ENCODE measurements around the gene EEF1AKMT1. TPM values are rescaled to one million over a fixed set of nuclear protein-coding genes. Genes with fewer than 3 reads are reported as not detected.

EEF1AKMT1 gene
- polyA plus RNA-seq, 1 experiment, result 5.8 TPM

DNA sequence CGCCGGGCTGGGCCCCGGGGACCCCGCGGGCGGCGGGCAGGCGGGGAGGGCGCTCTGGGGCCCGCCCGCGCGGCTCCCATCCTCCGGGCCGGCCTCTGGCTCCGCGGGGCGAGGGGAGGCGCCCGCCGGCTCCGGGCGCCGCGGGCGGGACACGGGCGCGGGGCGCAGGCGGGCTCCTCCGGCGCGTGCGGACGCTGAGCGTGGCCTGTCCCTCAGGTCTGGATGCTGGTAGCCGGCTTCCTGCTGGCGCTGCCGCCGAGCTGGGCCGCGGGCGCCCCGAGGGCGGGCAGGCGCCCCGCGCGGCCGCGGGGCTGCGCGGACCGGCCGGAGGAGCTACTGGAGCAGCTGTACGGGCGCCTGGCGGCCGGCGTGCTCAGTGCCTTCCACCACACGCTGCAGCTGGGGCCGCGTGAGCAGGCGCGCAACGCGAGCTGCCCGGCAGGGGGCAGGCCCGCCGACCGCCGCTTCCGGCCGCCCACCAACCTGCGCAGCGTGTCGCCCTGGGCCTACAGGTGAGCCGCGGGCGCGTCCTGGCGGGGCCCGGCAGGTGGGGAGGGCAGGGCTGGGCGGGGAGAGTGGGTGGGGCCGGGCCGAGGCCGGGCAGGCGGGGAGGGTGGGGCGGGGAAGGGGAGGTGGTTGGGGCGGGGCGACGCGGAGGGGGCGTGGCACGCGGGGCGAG, 69.8 kb downstream of the EEF1AKMT1 start:
- TF ChIP-seq, protein P1, sequence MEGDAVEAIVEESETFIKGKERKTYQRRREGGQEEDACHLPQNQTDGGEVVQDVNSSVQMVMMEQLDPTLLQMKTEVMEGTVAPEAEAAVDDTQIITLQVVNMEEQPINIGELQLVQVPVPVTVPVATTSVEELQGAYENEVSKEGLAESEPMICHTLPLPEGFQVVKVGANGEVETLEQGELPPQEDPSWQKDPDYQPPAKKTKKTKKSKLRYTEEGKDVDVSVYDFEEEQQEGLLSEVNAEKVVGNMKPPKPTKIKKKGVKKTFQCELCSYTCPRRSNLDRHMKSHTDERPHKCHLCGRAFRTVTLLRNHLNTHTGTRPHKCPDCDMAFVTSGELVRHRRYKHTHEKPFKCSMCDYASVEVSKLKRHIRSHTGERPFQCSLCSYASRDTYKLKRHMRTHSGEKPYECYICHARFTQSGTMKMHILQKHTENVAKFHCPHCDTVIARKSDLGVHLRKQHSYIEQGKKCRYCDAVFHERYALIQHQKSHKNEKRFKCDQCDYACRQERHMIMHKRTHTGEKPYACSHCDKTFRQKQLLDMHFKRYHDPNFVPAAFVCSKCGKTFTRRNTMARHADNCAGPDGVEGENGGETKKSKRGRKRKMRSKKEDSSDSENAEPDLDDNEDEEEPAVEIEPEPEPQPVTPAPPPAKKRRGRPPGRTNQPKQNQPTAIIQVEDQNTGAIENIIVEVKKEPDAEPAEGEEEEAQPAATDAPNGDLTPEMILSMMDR (IDR thresholded peaks at IDR 0.05; ENCODE audit: insufficient read depth, low read depth, low read length), result peak; percentile 52
- Histone ChIP-seq H3K27me3 (ENCODE audit: control insufficient read depth, insufficient read depth, low read length) (no peaks in the 10 kb centered on the region), H3K4me3 (ENCODE audit: low read depth, low read length) (peak overlapping the region; percentile 45), H3K36me3 (ENCODE audit: control insufficient read depth, insufficient read depth, low read length) (no peaks in the 10 kb centered on the region)
- CTCF ChIA-PET, result interaction anchor here (0.6 to 4.5 kb wide), 14 partner anchors 11 to 769 kb away, joined by 3 to 18 read pairs (median 3); no protein-coding TSS in a partner anchor
- POLR2A ChIA-PET, result no interaction called here
- no peak for DNase-seq (ENCODE audit: low read depth)

DNA sequence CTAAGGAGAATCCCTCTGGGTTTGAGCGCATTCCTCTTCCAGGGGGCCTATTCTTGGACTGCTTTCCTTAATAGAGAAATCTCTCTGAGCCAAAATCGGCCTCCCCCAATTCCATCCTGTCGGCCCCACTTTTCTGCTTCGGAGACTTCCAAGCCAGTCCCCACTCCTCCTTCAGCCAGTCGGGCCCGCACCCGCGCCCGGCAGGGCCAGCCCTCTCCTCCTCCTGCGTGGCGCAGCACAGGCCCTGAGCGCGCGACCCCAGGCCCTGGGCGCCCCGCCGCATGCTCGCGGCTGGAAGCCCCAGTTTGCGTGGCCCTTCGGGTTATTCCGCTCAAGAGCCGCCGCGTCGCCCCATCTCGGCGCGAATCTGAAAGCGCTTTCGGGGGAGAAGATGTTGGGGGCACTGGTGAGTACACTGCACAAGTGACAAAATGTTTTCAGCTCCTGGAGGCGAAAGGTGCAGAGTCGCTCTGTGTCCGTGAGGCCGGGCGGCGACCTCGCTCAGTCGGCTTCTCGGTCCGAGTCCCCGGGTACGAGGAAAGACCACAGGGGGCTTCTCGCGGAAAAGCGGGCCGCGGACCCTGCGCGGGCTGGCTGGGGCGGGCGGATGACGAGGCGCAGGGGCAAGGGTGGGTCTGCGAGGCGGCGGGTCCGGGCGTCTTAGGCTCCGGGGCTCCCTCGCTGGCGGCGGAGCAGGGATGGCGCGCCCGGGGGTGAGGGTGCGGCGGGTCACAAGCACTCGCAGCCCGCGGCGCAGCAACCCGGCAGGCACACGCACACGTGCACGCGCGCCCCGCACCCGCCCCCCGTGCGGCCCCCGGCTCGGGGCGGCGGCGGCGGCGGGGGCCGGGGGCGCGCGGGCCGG, 70.6 kb downstream of the EEF1AKMT1 start, which contains the start of gene IL17D:
Gene IL17D, plus strand, starts transcription at position 785 of the 865 bp plus-strand sequence. CDS start 303 bp downstream, outside the sequence.
- ChIA-PET CTCF (interaction anchor here (0.6 to 4.5 kb wide), 14 partner anchors 11 to 774 kb away, joined by 3 to 18 read pairs (median 3); no protein-coding TSS in a partner anchor), POLR2A (no interaction called here)
- TF ChIP-seq, protein P1 (IDR thresholded peaks at IDR 0.05; ENCODE audit: insufficient read depth, low read depth, low read length), result peak; percentile 2; the same call in 1 of the 2 replicates
- DNase-seq (ENCODE audit: low read depth), result no peak
- Histone ChIP-seq H3K36me3 (ENCODE audit: control insufficient read depth, insufficient read depth, low read length) (no peaks in the 10 kb centered on the region), H3K4me3 (ENCODE audit: low read depth, low read length) (peak within 1 kb of the TSS; percentile 57), H3K27me3 (ENCODE audit: control insufficient read depth, insufficient read depth, low read length) (no peaks in the 10 kb centered on the region)

DNA sequence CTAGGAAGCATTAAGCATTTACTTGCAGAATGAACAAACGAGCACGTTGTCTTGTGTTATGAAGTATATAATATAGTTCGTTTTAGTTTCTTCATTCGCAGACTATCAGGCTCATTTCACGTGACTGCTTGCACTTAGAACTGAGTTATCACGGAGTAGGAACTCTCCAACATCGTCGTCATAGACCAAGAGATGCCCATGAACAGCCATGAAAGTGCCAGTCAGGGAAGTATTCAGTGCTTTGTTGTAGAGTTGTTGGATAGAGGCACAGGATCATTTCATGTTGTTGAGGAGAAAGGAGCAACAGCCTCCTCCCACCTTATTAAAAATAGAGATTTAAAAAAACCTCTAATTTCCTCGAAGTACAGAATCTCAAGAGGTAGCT, 71.2 kb downstream of the EEF1AKMT1 start:
- Histone ChIP-seq H3K36me3 (ENCODE audit: control insufficient read depth, insufficient read depth, low read length) (no peaks in the 10 kb centered on the region), H3K27me3 (ENCODE audit: control insufficient read depth, insufficient read depth, low read length) (no peaks in the 10 kb centered on the region), H3K4me3 (ENCODE audit: low read depth, low read length) (peak overlapping the region; percentile 57)
- ChIA-PET POLR2A (no interaction called here), CTCF (interaction anchor here (0.7 to 4.5 kb wide), 5 partner anchors 12 to 775 kb away, joined by 3 to 18 read pairs (median 3); no protein-coding TSS in a partner anchor)
- TF ChIP-seq, protein P1 (IDR thresholded peaks at IDR 0.05; ENCODE audit: insufficient read depth, low read depth, low read length), result no peak
- DNase-seq (ENCODE audit: low read depth), result no peak

DNA sequence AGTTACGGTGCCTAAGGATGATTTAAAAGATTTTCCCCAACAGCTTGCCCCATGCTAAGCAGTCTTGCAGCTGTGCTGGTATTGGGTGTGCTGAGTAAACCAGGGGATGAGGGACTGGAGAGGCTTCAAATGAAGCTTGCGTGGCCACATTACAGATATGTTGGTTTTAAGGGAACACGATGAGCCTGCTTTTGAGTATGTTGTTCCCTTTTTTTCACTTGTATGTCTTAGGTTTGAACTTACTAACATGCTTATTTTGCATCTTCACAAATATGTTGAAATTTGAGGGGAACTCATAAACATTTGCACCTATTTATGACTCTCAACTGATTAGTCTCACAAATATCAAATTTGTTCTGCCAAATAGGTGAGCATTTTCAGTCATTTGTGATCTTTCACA, 72.3 kb downstream of the EEF1AKMT1 start:
- CTCF ChIA-PET, result interaction anchor here (0.7 to 4.5 kb wide), 3 partner anchors 11 to 127 kb away, joined by 3 to 18 read pairs (median 4); no protein-coding TSS in a partner anchor
- Histone ChIP-seq H3K27me3 (ENCODE audit: control insufficient read depth, insufficient read depth, low read length) (no peaks in the 10 kb centered on the region), H3K4me3 (ENCODE audit: low read depth, low read length) (no peak overlapping the region), H3K36me3 (ENCODE audit: control insufficient read depth, insufficient read depth, low read length) (no peaks in the 10 kb centered on the region)
- POLR2A ChIA-PET, result no interaction called here
- TF ChIP-seq, protein P1 (IDR thresholded peaks at IDR 0.05; ENCODE audit: insufficient read depth, low read depth, low read length), result no peak
- DNase-seq (ENCODE audit: low read depth), result no peak

DNA sequence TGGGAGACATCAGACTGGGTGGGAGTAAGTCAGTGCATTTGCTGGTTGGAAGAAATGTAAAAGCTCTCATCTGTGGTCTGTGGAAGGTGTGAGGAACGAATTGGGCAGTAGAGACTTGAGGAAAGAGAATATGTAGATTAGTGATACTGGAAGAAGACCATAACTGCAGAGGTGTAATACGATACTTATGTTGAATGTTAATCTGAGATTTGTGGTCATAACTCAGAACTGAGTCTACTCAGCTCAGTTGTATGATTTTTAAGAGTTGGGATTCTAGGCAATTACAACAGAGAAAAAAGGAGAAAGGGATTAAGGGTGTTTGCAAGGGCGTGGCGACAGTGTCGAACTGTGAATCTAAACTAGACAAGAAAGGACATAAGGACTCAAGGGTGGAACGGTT, 73.5 kb downstream of the EEF1AKMT1 start:
- ChIA-PET CTCF (no interaction called here), POLR2A (no interaction called here)
- no peak for DNase-seq (ENCODE audit: low read depth)

More for the DNA sequence above, 73.5 kb downstream of the EEF1AKMT1 start:
- Histone ChIP-seq H3K27me3 (ENCODE audit: control insufficient read depth, insufficient read depth, low read length) (no peaks in the 10 kb centered on the region), H3K4me3 (ENCODE audit: low read depth, low read length) (no peak overlapping the region), H3K36me3 (ENCODE audit: control insufficient read depth, insufficient read depth, low read length) (no peaks in the 10 kb centered on the region)
- TF ChIP-seq, protein P1 (IDR thresholded peaks at IDR 0.05; ENCODE audit: insufficient read depth, low read depth, low read length), result no peak

Measured in BJ (cell line).